HCT116 (cell line): ENCODE data around the gene ROR2. TPM values are rescaled to one million over a fixed set of nuclear protein-coding genes. Genes with fewer than 3 reads are reported as not detected.

Experiments used
- ATAC-seq: fragments of 200-7000 bp; cut with Tn5 transposase; 2 replicates; pipeline ENCODE4 v1.9.1; 2020; ENCODE audit warnings: mild to moderate bottlenecking, moderate library complexity
- BruUV-seq: library from RNA; stranded (reverse); fragments of 400-500 nt; replicated peaks from 2 replicates; lab custom pipeline; 2021; lab: Mats Ljungman, UMichigan
- CTCF ChIA-PET: fragments of 300-600 bp; sonication (Branson Sonifier 250); formaldehyde crosslinking; loops from one replicate; lab custom pipeline; 2021; ENCODE audit warnings: antibody characterized with exemption; lab: Charles Lee
- POLR2A ChIA-PET: fragments of 300-600, 350-600 bp; sonication (Branson Sonifier 250); formaldehyde crosslinking; loops from one replicate; lab custom pipeline; 2021; ENCODE audit warnings: antibody characterized with exemption; lab: Charles Lee
- RAD21 ChIA-PET, 2 experiments: fragments of 300-600 bp; sonication (Branson Sonifier 250); formaldehyde crosslinking; loops; one replicate each; lab custom pipeline; 2023; ENCODE audit warnings: low total read pairs in 2 of 2; ENCODE audit not compliant: uncharacterized antibody in 2 of 2, unreplicated experiment in 2 of 2, low non-redundant PET in 1 of 2; lab: Charles Lee
- DNase-seq: peaks from one replicate; pipeline ENCODE4 v3.0.0-alpha.2; 2010; ENCODE audit warnings: low read depth, low spot score
- H2AFZ ChIP-seq: fragments of 200-600 bp; shearing (Covaris generic), sonication (generic); 2 replicates; pipeline ENCODE4 v1.6.1; 2017; ENCODE audit warnings: low read depth, mixed run types, mixed read lengths, antibody characterized with exemption, low read length; ENCODE audit not compliant: poor library complexity, severe bottlenecking
- H3K27ac ChIP-seq: 2 replicates; pipeline ENCODE4 v1.5.1; 2012; ENCODE audit warnings: low read depth, low read length
- H3K27me3 ChIP-seq: fragments of 200-600 bp; sonication (generic); 2 replicates; pipeline ENCODE4 v1.6.1; 2016; ENCODE audit warnings: mixed run types, low read length, mixed read lengths; ENCODE audit not compliant: insufficient read depth
- H3K36me3 ChIP-seq, 2 experiments: fragments of 200-500 bp in 1 of 2; fragments of 200-600 bp in 1 of 2; sonication (Bioruptor generic) in 1 of 2; sonication (generic) in 1 of 2; 2 replicates each; pipeline versions ENCODE4 v1.5.1 to v1.6.1; 2014 to 2016; ENCODE audit warnings: low read length in 2 of 2, inconsistent platforms in 1 of 2, mixed read lengths in 1 of 2, mixed run types in 1 of 2; ENCODE audit not compliant: insufficient read depth in 2 of 2, control insufficient read depth in 1 of 2
- H3K4me1 ChIP-seq, 2 experiments: fragments of 200-600 bp in 1 of 2; sonication (generic) in 1 of 2; 2 replicates each; pipeline versions ENCODE4 v1.5.1 to v1.6.1; 2012 to 2017; ENCODE audit warnings: low read length in 2 of 2, inconsistent platforms in 1 of 2, mild to moderate bottlenecking in 1 of 2, mixed read lengths in 1 of 2, mixed run types in 1 of 2, moderate library complexity in 1 of 2; ENCODE audit not compliant: insufficient read depth in 2 of 2, control insufficient read depth in 1 of 2
- H3K4me2 ChIP-seq: fragments of 200-600 bp; sonication (generic); 2 replicates; pipeline ENCODE4 v1.6.1; 2017; ENCODE audit warnings: mixed run types, low read length, mixed read lengths
- H3K4me3 ChIP-seq, 2 experiments: fragments of 200-600 bp in 1 of 2; sonication (generic) in 1 of 2; replicated peaks in 1 of 2; 2 replicates each; pipeline ENCODE4 v1.5.1; 2011 to 2016; ENCODE audit warnings: low read length in 2 of 2, control low read depth in 1 of 2, low read depth in 1 of 2, mild to moderate bottlenecking in 1 of 2, mixed read lengths in 1 of 2, mixed run types in 1 of 2
- H3K79me2 ChIP-seq: fragments of 200-600 bp; sonication (generic); 2 replicates; pipeline ENCODE4 v1.6.1; 2017; ENCODE audit warnings: mild to moderate bottlenecking, mixed run types, low read length, moderate library complexity, mixed read lengths; ENCODE audit not compliant: insufficient read depth
- H3K9ac ChIP-seq: fragments of 200-600 bp; sonication (generic); 2 replicates; pipeline ENCODE4 v1.6.1; 2016; ENCODE audit warnings: low read length, mixed read lengths
- H3K9me2 ChIP-seq: fragments of 200-600 bp; sonication (generic), shearing (Covaris generic); 2 replicates; pipeline ENCODE4 v1.6.1; 2017; ENCODE audit warnings: mixed run types, mild to moderate bottlenecking, moderate library complexity; ENCODE audit not compliant: insufficient read depth
- H3K9me3 ChIP-seq, 2 experiments: fragments of 200-500 bp in 1 of 2; fragments of 200-600 bp in 1 of 2; sonication (Bioruptor generic) in 1 of 2; sonication (generic) in 1 of 2; 2 replicates each; pipeline ENCODE4 v1.6.1; 2014 to 2017; ENCODE audit warnings: low read length in 2 of 2, mixed read lengths in 2 of 2, inconsistent platforms in 1 of 2, low read depth in 1 of 2, mild to moderate bottlenecking in 1 of 2, mixed run types in 1 of 2, moderate library complexity in 1 of 2; ENCODE audit not compliant: control insufficient read depth in 1 of 2, insufficient read depth in 1 of 2
- H4K20me1 ChIP-seq: fragments of 200-600 bp; sonication (generic), shearing (Covaris generic); 2 replicates; pipeline ENCODE4 v1.6.1; 2017; ENCODE audit warnings: mixed run types, mild to moderate bottlenecking, moderate library complexity; ENCODE audit not compliant: insufficient read depth
- CBX3 ChIP-seq: IDR thresholded peaks from 2 replicates; pipeline ENCODE4 v1.6.1; 2012; ENCODE audit warnings: low read depth
- CEBPB ChIP-seq: IDR thresholded peaks from 2 replicates; pipeline ENCODE4 v1.6.1; 2012; ENCODE audit warnings: low read depth
- EGR1 ChIP-seq: IDR thresholded peaks from 2 replicates; pipeline ENCODE4 v1.6.1; 2012; ENCODE audit warnings: low read depth
- EZH2 ChIP-seq: fragments of 200-600 bp; sonication (generic); IDR thresholded peaks from 2 replicates; pipeline ENCODE4 v1.6.1; 2017; ENCODE audit warnings: antibody characterized with exemption, mixed run types
- FOSL1 ChIP-seq: IDR thresholded peaks from 2 replicates; pipeline ENCODE4 v1.6.1; 2012; ENCODE audit warnings: low read depth
- POLR2A ChIP-seq: IDR thresholded peaks from 2 replicates; pipeline ENCODE4 v1.7.0; 2011; ENCODE audit warnings: borderline replicate concordance; ENCODE audit not compliant: insufficient read depth, insufficient read length; ENCODE audit errors: extremely low read depth
- POLR2AphosphoS5 ChIP-seq: IDR thresholded peaks from 2 replicates; pipeline ENCODE4 v1.6.1; 2011; ENCODE audit warnings: mild to moderate bottlenecking, low read depth, low read length, moderate library complexity
- RAD21 ChIP-seq: IDR thresholded peaks from 2 replicates; pipeline ENCODE4 v1.6.1; 2012; ENCODE audit warnings: low read depth, mild to moderate bottlenecking
- REST ChIP-seq: IDR thresholded peaks from 2 replicates; pipeline ENCODE4 v1.6.1; 2012; ENCODE audit warnings: low read depth
- SIN3A ChIP-seq: IDR thresholded peaks from 2 replicates; pipeline ENCODE4 v1.6.1; 2012; ENCODE audit warnings: low read depth
- SP1 ChIP-seq: IDR thresholded peaks from 2 replicates; pipeline ENCODE4 v1.6.1; 2012; ENCODE audit warnings: low read depth
- SRF ChIP-seq: IDR thresholded peaks from 2 replicates; pipeline ENCODE4 v1.6.1; 2012; ENCODE audit warnings: low read depth
- TCF7L2 ChIP-seq: IDR thresholded peaks from 2 replicates; pipeline ENCODE4 v1.7.0; 2011; ENCODE audit warnings: borderline replicate concordance, inconsistent platforms; ENCODE audit not compliant: insufficient read depth, insufficient read length; ENCODE audit errors: extremely low read depth
- ZBTB33 ChIP-seq: IDR thresholded peaks from 2 replicates; pipeline ENCODE4 v1.6.1; 2011; ENCODE audit warnings: mild to moderate bottlenecking, low read length, moderate library complexity; ENCODE audit not compliant: insufficient replicate concordance; ENCODE audit errors: extremely low read depth
- ZFX ChIP-seq: fragments of 450-650 bp; IDR thresholded peaks from 2 replicates; pipeline ENCODE4 v1.6.1; 2017
- ZNF274 ChIP-seq: fragments of 200-500 bp; sonication (Bioruptor generic); IDR thresholded peaks from 2 replicates; pipeline ENCODE4 v1.6.1; 2014; ENCODE audit warnings: mild to moderate bottlenecking, low read depth, low read length, inconsistent platforms
- intact Hi-C: fragments of 100-400 bp; cut with micrococcal nuclease; formaldehyde crosslinking; loops from 2 replicates; pipeline ENCODE4 v1.10.0; 2022
- total RNA-seq: library from RNA; stranded (reverse); gene quantifications from one replicate; pipeline ENCODE4 v1.2.1, GENCODE V29; 2021; ENCODE audit not compliant: unreplicated experiment
- TF ChIP-seq, protein P1 (sequence below): IDR thresholded peaks from 2 replicates; pipeline ENCODE4 v1.6.1; 2012

The ROR2 gene
- total RNA-seq, 1 experiment from 2014 or later: 15.7 TPM

GRCh38 chr9:91603932-91604331, 346.1 kb downstream of the ROR2 start:
- Histone ChIP-seq H3K9ac (no peak overlapping the region), H2AFZ (no peak overlapping the region), H3K9me3 (no peaks in the 10 kb centered on the region), H3K9me2 (no peaks in the 10 kb centered on the region), H3K4me2 (no peak overlapping the region), H3K27me3 (no peaks in the 10 kb centered on the region), H3K79me2 (no peaks in the 10 kb centered on the region), H3K27ac (no peak overlapping the region), H3K36me3 (no peaks in the 10 kb centered on the region), H3K4me1 (no peaks in the 10 kb centered on the region), H4K20me1 (no peaks in the 10 kb centered on the region), H3K4me3 (no peak overlapping the region)
- POLR2A ChIA-PET: no interaction called here
- ATAC-seq: no peak
- RAD21 ChIA-PET: no interaction called here
- intact Hi-C loops: no loop called here
- TF ChIP-seq CBX3 (no peak), TCF7L2 (no peak), SRF (no peak), EGR1 (no peak), CEBPB (no peak), RAD21 (no peak), SIN3A (no peak), EZH2 (no peak), ZBTB33 (no peak), POLR2AphosphoS5 (no peak), REST (no peak), SP1 (no peak), POLR2A (no peak), ZNF274 (no peak), FOSL1 (no peak), ZFX (no peak)
- TF ChIP-seq, protein P1, sequence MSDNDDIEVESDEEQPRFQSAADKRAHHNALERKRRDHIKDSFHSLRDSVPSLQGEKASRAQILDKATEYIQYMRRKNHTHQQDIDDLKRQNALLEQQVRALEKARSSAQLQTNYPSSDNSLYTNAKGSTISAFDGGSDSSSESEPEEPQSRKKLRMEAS: no peak
- no TSS peak for BruUV-seq
- DNase-seq: no peak
- CTCF ChIA-PET: no interaction called here
